Measurements from ENCODE around the gene PDLIM1. TPM values are rescaled to one million over a fixed set of nuclear protein-coding genes. Genes with fewer than 3 reads are reported as not detected.

PDLIM1 gene
- total and polyA plus RNA-seq, 2 donors (not counting 1 experiment from before 2014, with no cell fraction given): 24.3 to 390 TPM

GRCh38 chr10:95281206-95281605, 9.6 kb downstream of the PDLIM1 start:
- no peak overlapping the region for H2AFZ ChIP-seq (ENCODE audit: low read length)
- peaks cover 83% of the 10 kb centered on the region for H3K79me2 ChIP-seq (ENCODE audit: control insufficient read depth, insufficient read depth, low read length)
- H3K27ac ChIP-seq (ENCODE audit: insufficient read depth, low read length): no peak overlapping the region
- H3K4me2 ChIP-seq (ENCODE audit: extremely low read depth, insufficient read depth, low read length): no peak overlapping the region
- H3K27me3 ChIP-seq (ENCODE audit: control insufficient read depth, insufficient read depth, low read length): no peaks in the 10 kb centered on the region
- no peaks in the 10 kb centered on the region for H4K20me1 ChIP-seq (ENCODE audit: control insufficient read depth, extremely low read depth, insufficient read depth, low read length)
- H3K4me1 ChIP-seq (ENCODE audit: control insufficient read depth, extremely low read depth, insufficient read depth, low read length): peaks cover 21% of the 10 kb centered on the region
- H3K9ac ChIP-seq (ENCODE audit: insufficient read depth, low read length): no peak overlapping the region
- no peak for TF ChIP-seq EZH2 (IDR thresholded peaks at IDR 0.05; ENCODE audit: low read length, missing control alignments)
- TF ChIP-seq CTCF (conservative IDR thresholded peaks at IDR 0.05 in 1 of 2, IDR thresholded peaks at IDR 0.05 in 1 of 2; ENCODE audit: low read depth in 1 of 2, low read length in 2 of 2): no peak
- no peak overlapping the region for H3K4me3 ChIP-seq (replicated peaks in 1 of 4; ENCODE audit: control extremely low read depth in 1 of 4, insufficient read depth in 1 of 4, low read depth in 3 of 4, low read length in 4 of 4)
- H3K36me3 ChIP-seq (ENCODE audit: control insufficient read depth, insufficient read depth, low read length): no peaks in the 10 kb centered on the region
- no peaks in the 10 kb centered on the region for H3K9me3 ChIP-seq (ENCODE audit: control insufficient read depth, insufficient read depth, low read depth, low read length)
- DNase-seq (ENCODE audit: low read depth in 2 of 2): no peak

- no peak for TF ChIP-seq CTCF (conservative IDR thresholded peaks at IDR 0.05 in 1 of 2, IDR thresholded peaks at IDR 0.05 in 1 of 2; ENCODE audit: low read depth in 1 of 2, low read length in 2 of 2)
- no peak for TF ChIP-seq EZH2 (IDR thresholded peaks at IDR 0.05; ENCODE audit: low read length, missing control alignments)
- Histone ChIP-seq H3K79me2 (ENCODE audit: control insufficient read depth, insufficient read depth, low read length) (peaks cover 79% of the 10 kb centered on the region), H3K9me3 (ENCODE audit: control insufficient read depth, insufficient read depth, low read depth, low read length) (no peaks in the 10 kb centered on the region), H3K36me3 (ENCODE audit: control insufficient read depth, insufficient read depth, low read length) (no peaks in the 10 kb centered on the region), H3K27ac (ENCODE audit: insufficient read depth, low read length) (no peak overlapping the region), H3K9ac (ENCODE audit: insufficient read depth, low read length) (no peak overlapping the region), H3K4me2 (ENCODE audit: extremely low read depth, insufficient read depth, low read length) (no peak overlapping the region), H3K4me1 (ENCODE audit: control insufficient read depth, extremely low read depth, insufficient read depth, low read length) (peaks cover 22% of the 10 kb centered on the region), H2AFZ (ENCODE audit: low read length) (no peak overlapping the region), H4K20me1 (ENCODE audit: control insufficient read depth, extremely low read depth, insufficient read depth, low read length) (no peaks in the 10 kb centered on the region), H3K27me3 (ENCODE audit: control insufficient read depth, insufficient read depth, low read length) (no peaks in the 10 kb centered on the region), H3K4me3 (replicated peaks in 1 of 4; ENCODE audit: control extremely low read depth in 1 of 4, insufficient read depth in 1 of 4, low read depth in 3 of 4, low read length in 4 of 4) (no peak overlapping the region)
- DNase-seq (ENCODE audit: low read depth in 2 of 2): no peak
Observed at GRCh38 chr10:95280637-95281036, 10.2 kb downstream of the PDLIM1 start.

GRCh38 chr10:95279042-95279820, 11.6 kb downstream of the PDLIM1 start:
- Histone ChIP-seq H3K36me3 (ENCODE audit: control insufficient read depth, insufficient read depth, low read length) (no peaks in the 10 kb centered on the region), H4K20me1 (ENCODE audit: control insufficient read depth, extremely low read depth, insufficient read depth, low read length) (no peaks in the 10 kb centered on the region), H3K79me2 (ENCODE audit: control insufficient read depth, insufficient read depth, low read length) (peaks cover 79% of the 10 kb centered on the region), H3K4me2 (ENCODE audit: extremely low read depth, insufficient read depth, low read length) (peak overlapping the region; percentile 36), H3K4me1 (ENCODE audit: control insufficient read depth, extremely low read depth, insufficient read depth, low read length) (peaks cover 32% of the 10 kb centered on the region), H2AFZ (ENCODE audit: low read length) (no peak overlapping the region), H3K9me3 (ENCODE audit: control insufficient read depth, insufficient read depth, low read depth, low read length) (no peaks in the 10 kb centered on the region), H3K27me3 (ENCODE audit: control insufficient read depth, insufficient read depth, low read length) (no peaks in the 10 kb centered on the region), H3K4me3 (replicated peaks in 1 of 4; ENCODE audit: control extremely low read depth in 1 of 4, insufficient read depth in 1 of 4, low read depth in 3 of 4, low read length in 4 of 4) (no peak overlapping the region), H3K27ac (ENCODE audit: insufficient read depth, low read length) (peak overlapping the region; percentile 59), H3K9ac (ENCODE audit: insufficient read depth, low read length) (no peak overlapping the region)
- TF ChIP-seq CTCF (conservative IDR thresholded peaks at IDR 0.05 in 1 of 2, IDR thresholded peaks at IDR 0.05 in 1 of 2; ENCODE audit: low read depth in 1 of 2, low read length in 2 of 2): no peak
- no peak for TF ChIP-seq EZH2 (IDR thresholded peaks at IDR 0.05; ENCODE audit: low read length, missing control alignments)
- DNase-seq (ENCODE audit: low read depth in 2 of 2): peak; percentile 46 to 73
